AG04449 (cell line): Measurements from ENCODE around the gene MSN.
A peak's percentile ranks its signal among the peaks of the same experiment; 100 is the strongest.

Source experiments
- CTCF ChIA-PET: fragments of 350-600 bp; formaldehyde crosslinking; extraction: SDS; loops from one replicate; lab custom pipeline; 2021; ENCODE audit warnings: antibody characterized with exemption; lab: Yijun Ruan, JAX
- POLR2A ChIA-PET: fragments of 400-600, 350-600 bp; formaldehyde crosslinking; extraction: SDS; loops from one replicate; lab custom pipeline; 2020; ENCODE audit warnings: antibody characterized with exemption, inconsistent platforms; lab: Yijun Ruan, JAX
- DNase-seq: peaks from one replicate; pipeline ENCODE4 v3.0.0-alpha.2; 2010; ENCODE audit warnings: low read depth, low spot score
- H3K4me3 ChIP-seq: 2 replicates; pipeline ENCODE4 v1.5.1; 2011; ENCODE audit warnings: low read depth, mild to moderate bottlenecking, control low read depth, low read length
- TF ChIP-seq, protein P1 (sequence below): IDR thresholded peaks from one replicate; pipeline ENCODE4 v1.5.1; 2011; ENCODE audit warnings: mild to moderate bottlenecking, moderate library complexity, low read length, control low read depth, inconsistent platforms; ENCODE audit not compliant: insufficient read depth; ENCODE audit errors: missing control alignments

MSN gene

GRCh38 chrX:65677954-65678469 is 10.6 kb downstream of the MSN start:
- TF ChIP-seq, protein P1, sequence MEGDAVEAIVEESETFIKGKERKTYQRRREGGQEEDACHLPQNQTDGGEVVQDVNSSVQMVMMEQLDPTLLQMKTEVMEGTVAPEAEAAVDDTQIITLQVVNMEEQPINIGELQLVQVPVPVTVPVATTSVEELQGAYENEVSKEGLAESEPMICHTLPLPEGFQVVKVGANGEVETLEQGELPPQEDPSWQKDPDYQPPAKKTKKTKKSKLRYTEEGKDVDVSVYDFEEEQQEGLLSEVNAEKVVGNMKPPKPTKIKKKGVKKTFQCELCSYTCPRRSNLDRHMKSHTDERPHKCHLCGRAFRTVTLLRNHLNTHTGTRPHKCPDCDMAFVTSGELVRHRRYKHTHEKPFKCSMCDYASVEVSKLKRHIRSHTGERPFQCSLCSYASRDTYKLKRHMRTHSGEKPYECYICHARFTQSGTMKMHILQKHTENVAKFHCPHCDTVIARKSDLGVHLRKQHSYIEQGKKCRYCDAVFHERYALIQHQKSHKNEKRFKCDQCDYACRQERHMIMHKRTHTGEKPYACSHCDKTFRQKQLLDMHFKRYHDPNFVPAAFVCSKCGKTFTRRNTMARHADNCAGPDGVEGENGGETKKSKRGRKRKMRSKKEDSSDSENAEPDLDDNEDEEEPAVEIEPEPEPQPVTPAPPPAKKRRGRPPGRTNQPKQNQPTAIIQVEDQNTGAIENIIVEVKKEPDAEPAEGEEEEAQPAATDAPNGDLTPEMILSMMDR: no peak
- ChIA-PET POLR2A (interaction anchor here (0.6 to 2.6 kb wide), 4 partner anchors 8 to 26 kb away, joined by 3 to 9 read pairs (median 4); no protein-coding TSS in a partner anchor), CTCF (interaction anchor here (1.1 kb wide), 1 partner anchor 17 kb away, joined by 3 read pairs; no protein-coding TSS in a partner anchor)
- peak; percentile 64 for DNase-seq
- peak overlapping the region; percentile 8 for H3K4me3 ChIP-seq

GRCh38 chrX:65679071-65679540 is 11.7 kb downstream of the MSN start:
- DNase-seq: no peak
- CTCF ChIA-PET: interaction anchor here (1.3 kb wide), 1 partner anchor 11 kb away, joined by 3 read pairs; no protein-coding TSS in a partner anchor
- no peak overlapping the region for H3K4me3 ChIP-seq
- POLR2A ChIA-PET: interaction anchor here (0.8 to 2.6 kb wide), 5 partner anchors 9 to 25 kb away, joined by 4 to 9 read pairs (median 4); partner anchors contain the start of gene MSN
- TF ChIP-seq, protein P1: no peak

- DNase-seq: no peak
- ChIA-PET POLR2A (no interaction called here), CTCF (no interaction called here)
- TF ChIP-seq, protein P1: no peak
- H3K4me3 ChIP-seq: no peak overlapping the region
Observed at GRCh38 chrX:65681810-65682209, 14.4 kb downstream of the MSN start.

DNA sequence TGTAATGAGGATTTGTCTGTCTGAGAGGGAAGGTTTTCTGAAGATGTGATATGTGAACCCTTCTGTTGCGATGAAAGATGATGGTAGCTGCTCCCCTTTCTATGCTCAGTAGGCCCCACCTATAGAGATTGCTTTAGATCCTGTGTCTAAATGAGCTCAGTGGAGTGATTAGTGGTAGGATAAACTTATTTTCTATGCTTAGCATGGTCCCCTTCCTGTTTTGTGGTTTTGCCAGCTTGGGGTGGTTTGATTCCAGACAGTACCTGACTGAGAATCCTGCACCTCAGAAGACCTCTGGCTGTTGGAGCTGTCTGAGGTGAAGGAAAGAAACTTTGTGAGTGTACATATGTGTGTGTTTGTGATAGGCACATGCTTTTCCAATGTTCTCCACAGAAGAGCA is 17.7 kb downstream of the MSN start:
- ChIA-PET POLR2A (no interaction called here), CTCF (no interaction called here)
- TF ChIP-seq, protein P1: no peak
- no peak for DNase-seq
- H3K4me3 ChIP-seq: no peak overlapping the region

DNA sequence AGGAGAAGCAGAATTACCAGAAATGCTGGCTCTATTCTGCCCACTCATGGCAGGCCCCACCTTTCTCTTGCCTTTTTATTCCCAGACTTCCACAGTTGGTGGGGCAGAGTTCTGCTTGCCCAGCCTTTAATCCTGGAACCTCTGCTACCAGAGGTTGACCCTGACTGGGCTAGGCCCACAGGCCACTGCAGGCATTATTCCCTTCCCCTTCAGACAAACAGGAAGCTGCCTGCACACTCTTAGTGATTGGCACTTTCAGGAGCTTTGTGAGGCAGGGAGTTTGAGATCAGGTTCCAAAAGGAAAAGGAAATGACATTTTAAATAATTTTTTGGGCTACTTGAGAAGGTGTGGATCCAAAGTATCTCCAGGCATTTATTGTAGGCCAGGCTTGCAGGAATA is 18.8 kb downstream of the MSN start:
- TF ChIP-seq, protein P1: no peak
- no peak for DNase-seq
- CTCF ChIA-PET: interaction anchor here (0.8 to 1.1 kb wide), 2 partner anchors 12 to 90 kb away, joined by 3 read pairs; no protein-coding TSS in a partner anchor
- no peak overlapping the region for H3K4me3 ChIP-seq
- POLR2A ChIA-PET: interaction anchor here (0.7 to 0.8 kb wide), 2 partner anchors 8 to 12 kb away, joined by 3 to 4 read pairs; no protein-coding TSS in a partner anchor

- no peak overlapping the region for H3K4me3 ChIP-seq
Observed at GRCh38 chrX:65687367-65687766, 19.9 kb downstream of the MSN start.

More at GRCh38 chrX:65687367-65687766, 19.9 kb downstream of the MSN start:
- POLR2A ChIA-PET: no interaction called here
- CTCF ChIA-PET: no interaction called here
- no peak for DNase-seq
- TF ChIP-seq, protein P1: no peak
